H1 (cell line): ENCODE data around the gene SMIM31.

Source experiments
- CTCF ChIP-seq, 3 experiments: IDR thresholded peaks; 1 replicate in 2 of 3; 2 replicates in 1 of 3; pipeline versions ENCODE4 v1.5.1 to v1.6.1; 2011; ENCODE audit warnings: low read length in 3 of 3, mild to moderate bottlenecking in 3 of 3, inconsistent platforms in 2 of 3, low read depth in 1 of 3, moderate library complexity in 1 of 3; ENCODE audit not compliant: insufficient read depth in 1 of 3; ENCODE audit errors: control extremely low read depth in 1 of 3
- JUN ChIP-seq: IDR thresholded peaks from 2 replicates; pipeline ENCODE4 v1.6.1; 2011; ENCODE audit warnings: low read depth, mild to moderate bottlenecking, improper control_type of control experiment, low read length
- POU5F1 ChIP-seq: IDR thresholded peaks from 2 replicates; pipeline ENCODE4 v1.6.1; 2011; ENCODE audit warnings: low read depth, mild to moderate bottlenecking, low read length, moderate library complexity
- RBBP5 ChIP-seq: IDR thresholded peaks from 2 replicates; pipeline ENCODE4 v1.7.1; 2012; ENCODE audit warnings: low read depth, mild to moderate bottlenecking, inconsistent platforms, low read length, moderate library complexity, borderline replicate concordance
- SP2 ChIP-seq: IDR thresholded peaks from 2 replicates; pipeline ENCODE4 v1.6.1; 2012; ENCODE audit warnings: mild to moderate bottlenecking, low read length, inconsistent platforms
- ZNF274 ChIP-seq: IDR thresholded peaks from 2 replicates; pipeline ENCODE4 v1.7.0; 2012; ENCODE audit warnings: low read length, borderline replicate concordance; ENCODE audit errors: extremely low read depth

- TF ChIP-seq ZNF274 (no peak), CTCF (IDR thresholded peaks at IDR 0.05; ENCODE audit: control extremely low read depth in 1 of 3, insufficient read depth in 1 of 3, low read depth in 1 of 3, low read length in 3 of 3) (no peak), RBBP5 (no peak), POU5F1 (no peak), JUN (no peak), SP2 (no peak)
These were observed 26.9 kb downstream of the SMIM31 start for GRCh38 chr4:164780839-164781238.
